GM12878 (cell line): ENCODE results near the gene CIPC. TPM values are rescaled to one million over a fixed set of nuclear protein-coding genes. Genes with fewer than 3 reads are reported as not detected.

ENCODE experiments used
- ATAC-seq: fragments of 200-7000 bp; cut with Tn5 transposase; 3 replicates; pipeline ENCODE4 v1.9.1; 2020; ENCODE audit warnings: mild to moderate bottlenecking, moderate library complexity
- BruUV-seq: library from RNA; stranded (reverse); fragments of 400-500 nt; replicated peaks from 2 replicates; lab custom pipeline; 2021; lab: Mats Ljungman, UMichigan
- CTCF ChIA-PET: fragments of 300-600 bp; sonication (Branson Sonifier 250); formaldehyde crosslinking; extraction: SDS; loops from one replicate; lab custom pipeline; 2021; ENCODE audit warnings: inconsistent platforms; lab: Yijun Ruan, JAX
- POLR2A ChIA-PET: fragments of 350-600 bp; formaldehyde crosslinking; extraction: SDS; loops from one replicate; lab custom pipeline; 2021; ENCODE audit warnings: inconsistent platforms; lab: Charles Lee
- RAD21 ChIA-PET: fragments of 300-600 bp; sonication (Branson Sonifier 250); formaldehyde crosslinking; loops from one replicate; lab custom pipeline; 2023; ENCODE audit warnings: antibody characterized with exemption; ENCODE audit not compliant: unreplicated experiment; lab: Charles Lee
- SMC1A ChIA-PET: fragments of 300-600 bp; sonication (Branson Sonifier 250); formaldehyde crosslinking; loops from one replicate; lab custom pipeline; 2023; ENCODE audit not compliant: unreplicated experiment, uncharacterized antibody; lab: Charles Lee
- DNase-seq: peaks from one replicate; pipeline ENCODE4 v3.0.0-alpha.2; 2011; ENCODE audit warnings: low read depth, low spot score
- FAIRE-seq: peaks from 3 replicates; lab custom pipeline; 2011; peaks lifted over from hg19 to GRCh38; lab: Jason Lieb, UNC
- H2AFZ ChIP-seq: 2 replicates; pipeline ENCODE4 v1.6.0; 2011; ENCODE audit warnings: low read depth, low read length, control low read depth; ENCODE audit not compliant: control insufficient read depth
- H3K27ac ChIP-seq: 2 replicates; pipeline ENCODE4 v1.5.1; 2011; ENCODE audit warnings: control low read depth; ENCODE audit not compliant: control insufficient read depth, insufficient read depth
- H3K27me3 ChIP-seq, 2 experiments: replicated peaks in 1 of 2; 2 replicates each; pipeline versions ENCODE4 v1.6.0 to v1.6.1; 2011; ENCODE audit warnings: low read length in 1 of 2; ENCODE audit not compliant: control insufficient read depth in 2 of 2, insufficient read depth in 2 of 2
- H3K36me3 ChIP-seq, 2 experiments: 2 replicates each; pipeline ENCODE4 v1.5.1; 2011; ENCODE audit warnings: low read length in 1 of 2; ENCODE audit not compliant: control insufficient read depth in 2 of 2, insufficient read depth in 2 of 2
- H3K4me1 ChIP-seq: 2 replicates; pipeline ENCODE4 v1.6.1; 2011; ENCODE audit warnings: mild to moderate bottlenecking, low read length, moderate library complexity, mixed read lengths; ENCODE audit not compliant: control insufficient read depth, insufficient read depth
- H3K4me2 ChIP-seq: 2 replicates; pipeline ENCODE4 v1.6.0; 2011; ENCODE audit warnings: control low read depth; ENCODE audit not compliant: control insufficient read depth, insufficient read depth
- H3K4me3 ChIP-seq: fragments of 200-600 bp; sonication (generic); 2 replicates; pipeline ENCODE4 v1.5.1; 2016
- H3K79me2 ChIP-seq: 2 replicates; pipeline ENCODE4 v1.6.0; 2011; ENCODE audit warnings: low read length; ENCODE audit not compliant: control insufficient read depth, insufficient read depth
- H3K9ac ChIP-seq: 2 replicates; pipeline ENCODE4 v1.8.0; 2011; ENCODE audit warnings: low read length, control low read depth, mixed read lengths; ENCODE audit not compliant: control insufficient read depth, insufficient read depth
- H3K9me3 ChIP-seq: replicated peaks from 3 replicates; pipeline ENCODE4 v1.5.1; 2011; ENCODE audit warnings: mild to moderate bottlenecking, low read length; ENCODE audit not compliant: control insufficient read depth, insufficient read depth
- H4K20me1 ChIP-seq: 2 replicates; pipeline ENCODE4 v1.6.0; 2011; ENCODE audit not compliant: control insufficient read depth, insufficient read depth
- BCL11A ChIP-seq: IDR thresholded peaks from 2 replicates; pipeline ENCODE4 v1.6.1; 2011; ENCODE audit warnings: low read depth, low read length
- BCLAF1 ChIP-seq: fragments of 450-650 bp; IDR thresholded peaks from 2 replicates; pipeline ENCODE4 v1.6.1; 2017; ENCODE audit warnings: antibody characterized with exemption, mild to moderate bottlenecking, moderate library complexity
- CEBPB ChIP-seq, 2 experiments: fragments of 150-350 bp in 1 of 2; IDR thresholded peaks; 2 replicates each; pipeline ENCODE4 v1.6.1; 2012 to 2014; ENCODE audit warnings: low read depth in 2 of 2, low read length in 2 of 2, borderline replicate concordance in 1 of 2, inconsistent platforms in 1 of 2
- GATAD2B ChIP-seq: fragments of 450-650 bp; conservative IDR thresholded peaks from 2 replicates; pipeline ENCODE4 v1.6.1; 2017; ENCODE audit warnings: low read depth, mild to moderate bottlenecking, moderate library complexity
- HSF1 ChIP-seq: fragments of 150-350 bp; IDR thresholded peaks from 2 replicates; pipeline ENCODE4 v1.6.1; 2014; ENCODE audit warnings: mild to moderate bottlenecking, low read depth, low read length
- IKZF2 ChIP-seq, 2 experiments: fragments of 450-650 bp; IDR thresholded peaks; 2 replicates each; pipeline ENCODE4 v1.6.1; 2017; ENCODE audit warnings: mild to moderate bottlenecking in 2 of 2, moderate library complexity in 2 of 2
- IRF5 ChIP-seq: fragments of 450-650 bp; IDR thresholded peaks from 2 replicates; pipeline ENCODE4 v1.6.1; 2017; ENCODE audit warnings: borderline replicate concordance
- PAX8 ChIP-seq: fragments of 450-650 bp; IDR thresholded peaks from 2 replicates; pipeline ENCODE4 v1.6.1; 2017; ENCODE audit warnings: mild to moderate bottlenecking, moderate library complexity
- RELA ChIP-seq: fragments of 450-650 bp; IDR thresholded peaks from 2 replicates; pipeline ENCODE4 v1.8.0; 2014; ENCODE audit warnings: borderline replicate concordance; ENCODE audit not compliant: partially characterized antibody
- SMC3 ChIP-seq: IDR thresholded peaks from 2 replicates; pipeline ENCODE4 v1.6.1; 2011; ENCODE audit warnings: low read length, improper control_type of control experiment, borderline replicate concordance
- STAT3 ChIP-seq: IDR thresholded peaks from 2 replicates; pipeline ENCODE4 v1.6.1; 2011; ENCODE audit warnings: low read depth, low read length, improper control_type of control experiment
- TCF12 ChIP-seq: IDR thresholded peaks from 2 replicates; pipeline ENCODE4 v1.6.1; 2011; ENCODE audit warnings: low read depth, mild to moderate bottlenecking, low read length
- YBX1 ChIP-seq: fragments of 450-650 bp; IDR thresholded peaks from 2 replicates; pipeline ENCODE4 v1.6.1; 2016; ENCODE audit warnings: antibody characterized with exemption
- YY1 ChIP-seq: IDR thresholded peaks from 2 replicates; pipeline ENCODE4 v1.6.1; 2011; ENCODE audit warnings: low read depth, mild to moderate bottlenecking, low read length
- ZZZ3 ChIP-seq: IDR thresholded peaks from 2 replicates; pipeline ENCODE4 v1.6.1; 2011; ENCODE audit warnings: low read depth; ENCODE audit not compliant: control insufficient read depth, insufficient read length
- WGBS: methylation state at CpG from one replicate; pipeline ENCODE4 v1.1.6; 2016; ENCODE audit warnings: low lambda C conversion rate; ENCODE audit not compliant: insufficient replicate concordance, insufficient coverage; ENCODE audit errors: missing lambda C conversion rate; 5-methylcytosine and 5-hydroxymethylcytosine counted together
- in situ Hi-C: fragments of 300-500 bp; cut with MboI; formaldehyde crosslinking; loops from 9 replicates; pipeline ENCODE4 v1.14.3; 2018; ENCODE audit warnings: mixed read lengths
- intact Hi-C: fragments of 100-400 bp; cut with micrococcal nuclease; formaldehyde crosslinking; loops from one replicate; pipeline ENCODE4 v1.14.2; 2022; ENCODE audit not compliant: unreplicated experiment
- polyA plus RNA-seq, 11 experiments: library from polyadenylated mRNA; depleted of rRNA in 4 of 11; unstranded in 6 of 11; stranded (reverse) in 5 of 11; fragments of >200 nt; fragmentation: Nextera tagmentation in 4 of 11; fragmentation: Illumina TruSeq in 1 of 11; extraction: Ambion mirVana in 4 of 11; extraction: Trizol in 1 of 11; gene quantifications; 1 replicate in 1 of 11; 2 replicates in 10 of 11; pipeline versions ENCODE4 v1.2.1 to v1.2.3, GENCODE V29; 2011 to 2016; ENCODE audit warnings: inconsistent platforms in 2 of 11, missing spikeins in 2 of 11, low read depth in 1 of 11
- total RNA-seq, 4 experiments: library from RNA; depleted of rRNA in 3 of 4; stranded (reverse); fragments of >200 nt in 3 of 4; fragmentation: Illumina TruSeq in 1 of 4; extraction: Trizol in 1 of 4; gene quantifications; 2 replicates each; pipeline versions ENCODE4 v1.2.1 to v1.2.3, GENCODE V29; 2013 to 2021

CIPC gene
- total and polyA plus RNA-seq, 10 of the 15 experiments (the other 5 are each of a cell fraction or from before 2014, with no cell fraction given), result 5.6 to 29.5 (median 16.5) TPM

- no peak overlapping the region for H3K4me2 ChIP-seq
- no peak for DNase-seq
- no peaks in the 10 kb centered on the region for H3K27me3 ChIP-seq
- H3K9ac ChIP-seq, result no peak overlapping the region
- no peak overlapping the region for H3K27ac ChIP-seq
- H3K36me3 ChIP-seq, result peaks cover 12 to 26% of the 10 kb centered on the region in 2 experiments
- WGBS, result 97% methylated on average over 11 of the region's 11 CpGs
- H3K9me3 ChIP-seq, result no peaks in the 10 kb centered on the region
- no TSS peak for BruUV-seq
- no peaks in the 10 kb centered on the region for H3K79me2 ChIP-seq
- intact Hi-C loops, result no loop called here
- ChIA-PET POLR2A (no interaction called here), CTCF (interaction anchor here (0.9 to 21.2 kb wide), 3 partner anchors 10 to 12 kb away, joined by 3 to 445 read pairs (median 16); partner anchors contain the start of gene CIPC), SMC1A (interaction anchor here (4.1 to 20.2 kb wide), 2 partner anchors 9 to 12 kb away, joined by 23 to 428 read pairs; partner anchors contain the start of gene CIPC), RAD21 (interaction anchor here (1.1 kb wide), 1 partner anchor 11 kb away, joined by 6 read pairs; no protein-coding TSS in a partner anchor)
- H4K20me1 ChIP-seq, result no peaks in the 10 kb centered on the region
- TF ChIP-seq BCL11A (no peak), BCLAF1 (no peak), YY1 (no peak), CEBPB (IDR thresholded peaks at IDR 0.05; ENCODE audit: borderline replicate concordance in 1 of 2, low read depth in 2 of 2, low read length in 2 of 2) (no peak), YBX1 (no peak), TCF12 (no peak), ZZZ3 (no peak), RELA (no peak), SMC3 (no peak), IKZF2 (IDR thresholded peaks at IDR 0.05) (no peak), GATAD2B (no peak), STAT3 (no peak), PAX8 (no peak), IRF5 (no peak), HSF1 (no peak)
- FAIRE-seq, result no peak
- in situ Hi-C loops, result no loop called here
- H3K4me3 ChIP-seq, result no peak overlapping the region
- no peak overlapping the region for H2AFZ ChIP-seq
- no peak for ATAC-seq
- H3K4me1 ChIP-seq, result no peaks in the 10 kb centered on the region
Measured at GRCh38 chr14:77113644-77114043, 15.6 kb downstream of the CIPC start.
